Cortex of kidney (tissue), 1 donor: ENCODE results near the gene GALNT10.

ENCODE experiments used
- DNase-seq: peaks from one replicate; lab custom pipeline; 2025; lab: John Stamatoyannopoulos, UW

The GALNT10 gene

GRCh38 chr5:154265197-154265773, 74.8 kb downstream of the GALNT10 start:
- DNase-seq = no peak

GRCh38 chr5:154267516-154267915, 77.0 kb downstream of the GALNT10 start:
- no peak for DNase-seq

- no peak for DNase-seq
Measured at GRCh38 chr5:154268073-154268472, 77.5 kb downstream of the GALNT10 start.

GRCh38 chr5:154269414-154269813, 78.9 kb downstream of the GALNT10 start:
- no peak for DNase-seq

GRCh38 chr5:154271466-154271865, 80.9 kb downstream of the GALNT10 start:
- no peak for DNase-seq

- no peak for DNase-seq
Measured at GRCh38 chr5:154271936-154272514, 81.5 kb downstream of the GALNT10 start.

- no peak for DNase-seq
Measured at GRCh38 chr5:154273028-154273617, 82.6 kb downstream of the GALNT10 start.

GRCh38 chr5:154273963-154274827, 83.7 kb downstream of the GALNT10 start:
- no peak for DNase-seq

GRCh38 chr5:154274828-154275185, 84.3 kb downstream of the GALNT10 start:
- DNase-seq = no peak

GRCh38 chr5:154275566-154275965, 85.0 kb downstream of the GALNT10 start:
- no peak for DNase-seq

GRCh38 chr5:154276261-154276972, 85.9 kb downstream of the GALNT10 start:
- no peak for DNase-seq

- DNase-seq = no peak
Measured at GRCh38 chr5:154276973-154277331, 86.4 kb downstream of the GALNT10 start.

- DNase-seq = no peak
Measured at GRCh38 chr5:154277499-154277898, 87.0 kb downstream of the GALNT10 start.

- no peak for DNase-seq
Measured at GRCh38 chr5:154278186-154278585, 87.7 kb downstream of the GALNT10 start.

- DNase-seq = no peak
Measured at GRCh38 chr5:154278908-154279307, 88.4 kb downstream of the GALNT10 start.

GRCh38 chr5:154284433-154284832, 93.9 kb downstream of the GALNT10 start:
- DNase-seq = no peak

- DNase-seq = no peak
Measured at GRCh38 chr5:154285661-154286408, 95.3 kb downstream of the GALNT10 start.

GRCh38 chr5:154286557-154286956, 96.0 kb downstream of the GALNT10 start:
- no peak for DNase-seq

- no peak for DNase-seq
Measured at GRCh38 chr5:154287136-154287535, 96.6 kb downstream of the GALNT10 start.

GRCh38 chr5:154288145-154288544, 97.6 kb downstream of the GALNT10 start:
- DNase-seq = no peak

- DNase-seq = no peak
Measured at GRCh38 chr5:154291917-154292316, 101.4 kb downstream of the GALNT10 start.

- DNase-seq = no peak
Measured at GRCh38 chr5:154293219-154293618, 102.7 kb downstream of the GALNT10 start.
